K562 (cell line): ENCODE data around the gene MLKL. TPM values are rescaled to one million over a fixed set of nuclear protein-coding genes. Genes with fewer than 3 reads are reported as not detected.
A peak's percentile ranks its signal among the peaks of the same experiment; 100 is the strongest.

Source experiments
- BMI1 ChIP-seq: fragments of 150-350 bp; IDR thresholded peaks from 2 replicates; pipeline ENCODE4 v1.6.1; 2014; ENCODE audit warnings: low read length
- C11orf30 ChIP-seq: fragments of 450-650 bp; IDR thresholded peaks from 2 replicates; pipeline ENCODE4 v1.6.1; 2016; ENCODE audit warnings: low read depth, mild to moderate bottlenecking
- CBX2 ChIP-seq: fragments of 200-600 bp; sonication (generic); IDR thresholded peaks from one replicate; pipeline ENCODE4 v1.6.1; 2012; ENCODE audit warnings: mild to moderate bottlenecking, low read length, inconsistent platforms; ENCODE audit not compliant: insufficient read depth, poor library complexity, severe bottlenecking
- CHD1 ChIP-seq: fragments of 200-600 bp; sonication (generic); IDR thresholded peaks from one replicate; pipeline ENCODE4 v1.6.1; 2012; ENCODE audit warnings: mild to moderate bottlenecking, moderate library complexity, low read length, inconsistent platforms
- E2F4 ChIP-seq: sonication (generic); formaldehyde crosslinking; IDR thresholded peaks from 2 replicates; pipeline ENCODE4 v1.8.0; 2022; ENCODE audit warnings: mild to moderate bottlenecking, low read depth, missing genetic modification reagents
- E2F8 ChIP-seq: fragments of 450-650 bp; IDR thresholded peaks from 2 replicates; pipeline ENCODE4 v1.7.1; 2018; ENCODE audit warnings: mild to moderate bottlenecking, low read depth; ENCODE audit not compliant: partially characterized antibody
- ESRRB ChIP-seq: fragments of 250-450 bp; sonication (Bioruptor Pico); IDR thresholded peaks from 2 replicates; pipeline ENCODE4 v1.5.0; 2020; ENCODE audit warnings: mild to moderate bottlenecking, moderate library complexity, borderline replicate concordance
- HOXB6 ChIP-seq: fragments of 250-450 bp; sonication (Bioruptor Pico); IDR thresholded peaks from 2 replicates; pipeline ENCODE4 v1.5.1; 2022; ENCODE audit warnings: mild to moderate bottlenecking, borderline replicate concordance
- HSF4 ChIP-seq: fragments of 250-450 bp; sonication (Bioruptor Pico); IDR thresholded peaks from 2 replicates; pipeline ENCODE4 v2.1.2; 2022; ENCODE audit warnings: mild to moderate bottlenecking, moderate library complexity, borderline replicate concordance
- MECOM ChIP-seq: fragments of 250-450 bp; sonication (Bioruptor Pico); IDR thresholded peaks from 2 replicates; pipeline ENCODE4 v1.8.0; 2022; ENCODE audit warnings: inconsistent platforms
- NR3C1 ChIP-seq: sonication (generic); formaldehyde crosslinking; IDR thresholded peaks from 2 replicates; pipeline ENCODE4 v1.8.1; 2022; ENCODE audit warnings: missing genetic modification reagents
- SMAD4 ChIP-seq: fragments of 250-450 bp; sonication (Bioruptor Pico); conservative IDR thresholded peaks from 2 replicates; pipeline ENCODE4 v1.8.0; 2021; ENCODE audit warnings: inconsistent platforms, mild to moderate bottlenecking, moderate library complexity
- STAT6 ChIP-seq: sonication (generic); formaldehyde crosslinking; IDR thresholded peaks from 2 replicates; pipeline ENCODE4 v1.8.1; 2023; ENCODE audit warnings: mild to moderate bottlenecking, missing genetic modification reagents
- ZFP30 ChIP-seq: fragments of 250-450 bp; sonication (Bioruptor Pico); IDR thresholded peaks from 2 replicates; pipeline ENCODE4 v1.8.0; 2022; ENCODE audit warnings: moderate library complexity, mild to moderate bottlenecking, inconsistent platforms, borderline replicate concordance
- ZNF143 ChIP-seq: sonication (generic); formaldehyde crosslinking; IDR thresholded peaks from 2 replicates; pipeline ENCODE4 v1.9.0; 2022; ENCODE audit warnings: mild to moderate bottlenecking, missing genetic modification reagents
- ZNF384 ChIP-seq: IDR thresholded peaks from 2 replicates; pipeline ENCODE4 v1.6.1; 2012; ENCODE audit warnings: low read depth, low read length, improper control_type of control experiment
- ZNF57 ChIP-seq: fragments of 450-650 bp; formaldehyde crosslinking; IDR thresholded peaks from 2 replicates; pipeline ENCODE4 v1.4.0; 2020; ENCODE audit warnings: mild to moderate bottlenecking, moderate library complexity
- polyA plus RNA-seq, 8 experiments: library from polyadenylated mRNA; depleted of rRNA in 4 of 8; stranded (reverse) in 5 of 8; unstranded in 3 of 8; fragments of >200 nt; fragmentation: Nextera tagmentation in 2 of 8; fragmentation: Illumina TruSeq in 1 of 8; extraction: Ambion mirVana in 2 of 8; extraction: Trizol in 1 of 8; gene quantifications; 2 replicates each; pipeline versions ENCODE4 v1.2.1 to v1.2.3, GENCODE V29; 2011 to 2014; ENCODE audit warnings: inconsistent platforms in 1 of 8, missing spikeins in 1 of 8
- total RNA-seq, 7 experiments: library from RNA; depleted of rRNA in 6 of 7; stranded (reverse); fragments of >200 nt in 6 of 7; fragmentation: Illumina TruSeq in 2 of 7; extraction: Trizol in 2 of 7; gene quantifications; 2 replicates each; pipeline versions ENCODE4 v1.2.1 to v1.2.3, GENCODE V29; 2011 to 2021; ENCODE audit warnings: low replicate concordance in 1 of 7
- TF ChIP-seq, protein P1 (sequence below): fragments of 450-650 bp; formaldehyde crosslinking; conservative IDR thresholded peaks from 2 replicates; pipeline ENCODE4 v1.4.0; 2022; ENCODE audit warnings: mild to moderate bottlenecking, missing genetic modification characterization
- TF ChIP-seq, protein P2 (sequence below): fragments of 250-450 bp; sonication (Bioruptor Pico); IDR thresholded peaks from 2 replicates; pipeline ENCODE4 v1.9.0; 2021; ENCODE audit warnings: mild to moderate bottlenecking
- TF ChIP-seq, protein P3 (sequence below), 2 experiments: fragments of 450-650 bp in 1 of 2; sonication (generic) in 1 of 2; formaldehyde crosslinking; conservative IDR thresholded peaks; 2 replicates each; pipeline versions ENCODE4 v1.4.0 to v1.8.1; 2020 to 2022; ENCODE audit warnings: mild to moderate bottlenecking in 1 of 2, missing genetic modification reagents in 1 of 2

The MLKL gene
- total and polyA plus RNA-seq, 9 of the 15 experiments (the other 6 are each of a cell fraction or from before 2014, with no cell fraction given), result 1.6 to 6.1 (median 4.8) TPM

GRCh38 chr16:74667255-74667700 lies 33.4 kb downstream of the MLKL start (continued):
- TF ChIP-seq, protein P1, sequence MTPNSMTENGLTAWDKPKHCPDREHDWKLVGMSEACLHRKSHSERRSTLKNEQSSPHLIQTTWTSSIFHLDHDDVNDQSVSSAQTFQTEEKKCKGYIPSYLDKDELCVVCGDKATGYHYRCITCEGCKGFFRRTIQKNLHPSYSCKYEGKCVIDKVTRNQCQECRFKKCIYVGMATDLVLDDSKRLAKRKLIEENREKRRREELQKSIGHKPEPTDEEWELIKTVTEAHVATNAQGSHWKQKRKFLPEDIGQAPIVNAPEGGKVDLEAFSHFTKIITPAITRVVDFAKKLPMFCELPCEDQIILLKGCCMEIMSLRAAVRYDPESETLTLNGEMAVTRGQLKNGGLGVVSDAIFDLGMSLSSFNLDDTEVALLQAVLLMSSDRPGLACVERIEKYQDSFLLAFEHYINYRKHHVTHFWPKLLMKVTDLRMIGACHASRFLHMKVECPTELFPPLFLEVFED (CRISPR knock-in tag), result no peak
- TF ChIP-seq, protein P2, sequence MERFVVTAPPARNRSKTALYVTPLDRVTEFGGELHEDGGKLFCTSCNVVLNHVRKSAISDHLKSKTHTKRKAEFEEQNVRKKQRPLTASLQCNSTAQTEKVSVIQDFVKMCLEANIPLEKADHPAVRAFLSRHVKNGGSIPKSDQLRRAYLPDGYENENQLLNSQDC (CRISPR knock-in tag), result no peak
- no peak for TF ChIP-seq ZFP30 (CRISPR knock-in tag)
- TF ChIP-seq NR3C1, result no peak
- no peak for TF ChIP-seq CBX2
- TF ChIP-seq, protein P3, sequence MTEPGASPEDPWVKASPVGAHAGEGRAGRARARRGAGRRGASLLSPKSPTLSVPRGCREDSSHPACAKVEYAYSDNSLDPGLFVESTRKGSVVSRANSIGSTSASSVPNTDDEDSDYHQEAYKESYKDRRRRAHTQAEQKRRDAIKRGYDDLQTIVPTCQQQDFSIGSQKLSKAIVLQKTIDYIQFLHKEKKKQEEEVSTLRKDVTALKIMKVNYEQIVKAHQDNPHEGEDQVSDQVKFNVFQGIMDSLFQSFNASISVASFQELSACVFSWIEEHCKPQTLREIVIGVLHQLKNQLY (CRISPR knock-in tag; conservative IDR thresholded peaks at IDR 0.05), result no peak
- no peak for TF ChIP-seq E2F8
- no peak for TF ChIP-seq HSF4 (CRISPR knock-in tag)
- TF ChIP-seq ESRRB (CRISPR knock-in tag), result no peak
- no peak for TF ChIP-seq C11orf30
- TF ChIP-seq SMAD4 (CRISPR knock-in tag), result peak; percentile 55
- TF ChIP-seq HOXB6, result no peak
- no peak for TF ChIP-seq ZNF57 (CRISPR knock-in tag)
- no peak for TF ChIP-seq E2F4
- TF ChIP-seq CHD1, result no peak
- TF ChIP-seq MECOM (CRISPR knock-in tag), result no peak
- no peak for TF ChIP-seq ZNF143 (CRISPR knock-in tag)
- no peak for TF ChIP-seq ZNF384
- TF ChIP-seq BMI1, result no peak
- TF ChIP-seq STAT6 (CRISPR knock-in tag), result no peak
